Cardiac muscle cell (in vitro differentiated cells and primary cell): ENCODE measurements around the gene PLOD2. TPM values are rescaled to one million over a fixed set of nuclear protein-coding genes. Genes with fewer than 3 reads are reported as not detected.

ENCODE experiments used
- DNase-seq, 2 donors: peaks; one replicate each; pipeline versions ENCODE4 v3.0.0 to v3.0.0-alpha.2; 2010 to 2017; ENCODE audit warnings: low read depth in 1 of 2, low spot score in 1 of 2
- H3K27ac ChIP-seq: fragments of 200-600 bp; sonication (generic); 2 replicates; pipeline ENCODE4 v1.5.1; 2016
- H3K27me3 ChIP-seq: fragments of 200-600 bp; sonication (generic); 2 replicates; pipeline ENCODE4 v1.6.0; 2016; ENCODE audit warnings: control low read depth
- H3K36me3 ChIP-seq: fragments of 200-600 bp; sonication (generic); 2 replicates; pipeline ENCODE4 v1.5.1; 2016; ENCODE audit warnings: control low read depth
- H3K4me1 ChIP-seq: fragments of 200-600 bp; sonication (generic); 2 replicates; pipeline ENCODE4 v1.8.1; 2017; ENCODE audit warnings: low read depth, mild to moderate bottlenecking, mixed run types
- H3K4me3 ChIP-seq: fragments of 200-600 bp; sonication (generic); 2 replicates; pipeline ENCODE4 v1.5.1; 2016; ENCODE audit warnings: mild to moderate bottlenecking
- H3K9me3 ChIP-seq: fragments of 200-600 bp; sonication (generic); 2 replicates; pipeline ENCODE4 v1.5.1; 2017; ENCODE audit warnings: low read depth, mild to moderate bottlenecking, control low read depth
- polyA plus RNA-seq: library from polyadenylated mRNA; unstranded; fragments of >200 nt; fragmentation: Nextera tagmentation; extraction: Ambion mirVana; gene quantifications from 2 replicates; pipeline ENCODE4 v1.2.1, GENCODE V29; 2016
- total RNA-seq: library from RNA; depleted of rRNA; stranded (reverse); fragments of >200 nt; gene quantifications from 2 replicates; pipeline ENCODE4 v1.2.3, GENCODE V29; 2016
- TF ChIP-seq, protein P1 (sequence below): IDR thresholded peaks from 2 replicates; pipeline ENCODE4 v1.5.1; 2012; ENCODE audit warnings: low read depth, mild to moderate bottlenecking, low read length

PLOD2 gene
- total and polyA plus RNA-seq, 2 experiments from 2014 or later = 82.1 to 108 TPM

DNA sequence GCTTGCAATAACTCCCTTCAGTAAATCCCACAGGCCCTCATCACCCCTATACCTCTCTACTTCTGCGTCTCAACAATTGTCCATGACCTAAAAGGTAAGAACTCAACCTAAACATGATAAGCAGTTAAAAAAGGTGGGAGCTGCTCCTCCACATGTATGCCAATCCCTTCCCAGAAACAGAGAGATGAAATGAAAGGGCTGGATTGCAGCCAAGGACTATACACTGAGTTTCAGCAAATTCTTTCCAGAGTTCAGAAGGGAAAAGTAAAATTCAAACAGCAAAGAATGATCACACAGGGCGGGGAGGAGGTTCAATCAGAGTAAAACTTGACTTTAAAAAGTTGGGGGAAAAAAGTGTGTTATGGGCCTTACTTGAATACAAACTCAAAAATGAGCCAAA, 27.5 kb downstream of the PLOD2 start:
- H3K27ac ChIP-seq = peak overlapping the region; percentile 31
- peak in 1 of 2 donors; percentile 62 for DNase-seq
- no peak overlapping the region for H3K4me3 ChIP-seq
- peaks cover 23% of the 10 kb centered on the region for H3K4me1 ChIP-seq
- no peaks in the 10 kb centered on the region for H3K9me3 ChIP-seq
- no peaks in the 10 kb centered on the region for H3K27me3 ChIP-seq
- TF ChIP-seq, protein P1, sequence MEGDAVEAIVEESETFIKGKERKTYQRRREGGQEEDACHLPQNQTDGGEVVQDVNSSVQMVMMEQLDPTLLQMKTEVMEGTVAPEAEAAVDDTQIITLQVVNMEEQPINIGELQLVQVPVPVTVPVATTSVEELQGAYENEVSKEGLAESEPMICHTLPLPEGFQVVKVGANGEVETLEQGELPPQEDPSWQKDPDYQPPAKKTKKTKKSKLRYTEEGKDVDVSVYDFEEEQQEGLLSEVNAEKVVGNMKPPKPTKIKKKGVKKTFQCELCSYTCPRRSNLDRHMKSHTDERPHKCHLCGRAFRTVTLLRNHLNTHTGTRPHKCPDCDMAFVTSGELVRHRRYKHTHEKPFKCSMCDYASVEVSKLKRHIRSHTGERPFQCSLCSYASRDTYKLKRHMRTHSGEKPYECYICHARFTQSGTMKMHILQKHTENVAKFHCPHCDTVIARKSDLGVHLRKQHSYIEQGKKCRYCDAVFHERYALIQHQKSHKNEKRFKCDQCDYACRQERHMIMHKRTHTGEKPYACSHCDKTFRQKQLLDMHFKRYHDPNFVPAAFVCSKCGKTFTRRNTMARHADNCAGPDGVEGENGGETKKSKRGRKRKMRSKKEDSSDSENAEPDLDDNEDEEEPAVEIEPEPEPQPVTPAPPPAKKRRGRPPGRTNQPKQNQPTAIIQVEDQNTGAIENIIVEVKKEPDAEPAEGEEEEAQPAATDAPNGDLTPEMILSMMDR = no peak
- no peaks in the 10 kb centered on the region for H3K36me3 ChIP-seq

GRCh38 chr3:146131616-146132410, 29.2 kb downstream of the PLOD2 start:
- Histone ChIP-seq H3K4me3 (no peak overlapping the region), H3K4me1 (peaks cover 25% of the 10 kb centered on the region), H3K9me3 (no peaks in the 10 kb centered on the region), H3K27ac (peak overlapping the region; percentile 16), H3K27me3 (no peaks in the 10 kb centered on the region), H3K36me3 (no peaks in the 10 kb centered on the region)
- TF ChIP-seq, protein P1 = no peak
- DNase-seq = peak in 1 of 2 donors; percentile 90

GRCh38 chr3:146130881-146131371, 30.1 kb downstream of the PLOD2 start:
- Histone ChIP-seq H3K27me3 (no peaks in the 10 kb centered on the region), H3K36me3 (no peaks in the 10 kb centered on the region), H3K27ac (peak overlapping the region; percentile 12), H3K9me3 (no peaks in the 10 kb centered on the region), H3K4me3 (no peak overlapping the region), H3K4me1 (peaks cover 25% of the 10 kb centered on the region)
- DNase-seq = peak in 1 of 2 donors; percentile 46
- TF ChIP-seq, protein P1 = no peak

- TF ChIP-seq, protein P1 = no peak
- H3K27ac ChIP-seq = no peak overlapping the region
- H3K9me3 ChIP-seq = no peaks in the 10 kb centered on the region
- DNase-seq = no peak
- H3K4me1 ChIP-seq = peaks cover 25% of the 10 kb centered on the region
- H3K27me3 ChIP-seq = no peaks in the 10 kb centered on the region
- no peaks in the 10 kb centered on the region for H3K36me3 ChIP-seq
- H3K4me3 ChIP-seq = no peak overlapping the region
Observed at GRCh38 chr3:146129750-146130149, 31.2 kb downstream of the PLOD2 start.

GRCh38 chr3:146128939-146129338, 32.0 kb downstream of the PLOD2 start:
- Histone ChIP-seq H3K27me3 (no peaks in the 10 kb centered on the region), H3K4me1 (peaks cover 23% of the 10 kb centered on the region), H3K4me3 (no peak overlapping the region), H3K27ac (no peak overlapping the region), H3K36me3 (peaks cover 2% of the 10 kb centered on the region), H3K9me3 (no peaks in the 10 kb centered on the region)
- TF ChIP-seq, protein P1 = no peak
- peak in 1 of 2 donors; percentile 41 for DNase-seq
